NCI-H526 (cell line): Measurements from ENCODE around the gene ULK3.

ENCODE experiments used
- DNase-seq, 2 experiments: peaks; one replicate each; lab custom pipeline; 2025; lab: John Stamatoyannopoulos, UW

The ULK3 gene

DNA sequence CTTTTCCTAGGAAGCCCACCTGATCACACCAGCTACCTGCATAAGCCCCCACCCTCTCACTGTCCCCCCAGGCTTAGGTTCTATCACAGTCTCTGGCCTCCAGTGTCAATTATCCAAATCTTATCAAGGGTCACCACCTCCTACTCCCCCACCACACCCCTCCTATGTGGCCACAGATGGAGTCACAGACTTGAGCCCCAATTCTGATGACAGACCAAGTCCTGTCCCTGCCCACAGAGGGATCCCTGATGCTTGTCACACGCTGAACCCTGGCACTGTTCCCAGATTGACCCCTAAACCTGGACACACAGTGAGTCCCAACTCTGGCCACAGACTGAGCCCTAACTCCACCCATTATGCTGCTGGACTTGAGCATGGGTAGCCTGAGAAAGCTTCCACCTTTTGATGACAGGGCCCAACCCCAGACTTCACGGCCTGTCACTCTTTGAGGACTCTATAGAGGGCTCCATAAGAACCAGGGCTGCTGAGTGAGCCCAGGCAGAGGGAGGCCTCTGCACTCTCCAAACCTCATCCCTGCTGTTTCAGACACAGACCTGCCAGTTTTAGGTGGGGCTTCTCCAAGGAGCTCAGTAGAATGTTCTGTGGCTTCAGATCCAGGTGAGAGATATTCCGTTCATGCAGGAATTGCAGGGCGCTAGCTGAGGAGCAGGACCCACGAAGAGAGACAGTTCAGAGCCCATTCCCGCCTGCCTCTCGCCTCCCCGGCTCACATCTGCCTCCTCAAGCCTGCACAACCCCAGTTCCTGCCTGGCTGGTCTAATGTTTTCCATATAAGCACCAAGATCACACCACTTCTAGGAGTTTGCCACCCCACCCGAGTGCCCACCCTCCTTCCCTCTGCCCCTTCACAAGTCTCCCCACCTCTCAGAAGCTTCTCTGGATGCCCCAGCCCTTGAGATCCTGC, 1.8 kb downstream of the ULK3 start:
- DNase-seq, result no peak

DNA sequence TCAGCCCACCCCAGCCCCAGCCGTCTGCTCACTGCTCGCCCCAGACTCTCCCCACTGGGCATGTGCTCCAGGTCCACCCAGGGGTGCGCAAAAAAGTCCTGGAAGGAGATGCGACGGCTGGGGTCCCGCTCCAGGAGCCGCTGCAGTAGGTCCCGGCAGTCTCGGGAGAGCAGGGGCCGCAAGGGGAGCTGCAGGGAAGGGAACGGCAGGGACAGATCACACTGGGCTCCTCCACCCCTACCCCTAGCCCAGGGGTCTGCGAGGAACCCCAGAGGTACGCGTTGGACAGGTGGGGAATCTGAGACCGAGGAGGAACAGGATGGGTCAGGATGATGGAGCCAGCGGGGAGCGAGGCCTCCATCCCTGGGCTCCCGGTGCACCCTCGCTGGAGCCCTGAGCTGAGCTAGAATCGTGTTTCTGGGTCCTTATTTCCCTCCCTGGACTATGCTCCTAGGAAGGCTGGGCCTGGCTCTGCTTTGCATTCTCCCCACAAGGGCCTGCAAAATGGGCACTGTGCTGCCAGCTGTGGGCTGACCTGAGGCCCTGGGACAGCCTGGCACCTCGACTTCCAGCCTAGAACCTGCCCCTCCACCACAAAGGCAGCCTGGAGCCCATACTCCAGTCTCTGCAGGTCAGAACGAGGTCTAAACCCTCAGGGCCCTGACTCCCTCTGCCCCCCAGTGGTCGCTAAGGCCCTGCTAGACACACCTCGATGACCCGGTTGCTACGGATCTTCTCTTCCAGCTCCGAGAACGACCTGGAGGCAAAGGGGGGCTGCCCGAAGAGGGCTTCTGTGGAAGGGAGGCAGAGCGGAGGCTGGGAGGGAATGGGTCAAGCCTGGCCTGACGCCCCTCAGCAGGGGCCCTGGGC, 3.2 kb downstream of the ULK3 start:
- no peak for DNase-seq

- DNase-seq, result no peak
Measured at GRCh38 chr15:74838746-74839525, 4.0 kb downstream of the ULK3 start.

- no peak for DNase-seq
Measured at GRCh38 chr15:74838137-74838516, 4.8 kb downstream of the ULK3 start.

- no peak for DNase-seq
Measured at GRCh38 chr15:74837482-74838136, 5.3 kb downstream of the ULK3 start.

- DNase-seq, result no peak
Measured at GRCh38 chr15:74836846-74837245, 6.1 kb downstream of the ULK3 start.

- DNase-seq, result peak; percentile 75 to 91
Measured at GRCh38 chr15:74835312-74835823, 7.6 kb downstream of the ULK3 start.

- no peak for DNase-seq
Measured at GRCh38 chr15:74833376-74834107, 9.4 kb downstream of the ULK3 start.

DNA sequence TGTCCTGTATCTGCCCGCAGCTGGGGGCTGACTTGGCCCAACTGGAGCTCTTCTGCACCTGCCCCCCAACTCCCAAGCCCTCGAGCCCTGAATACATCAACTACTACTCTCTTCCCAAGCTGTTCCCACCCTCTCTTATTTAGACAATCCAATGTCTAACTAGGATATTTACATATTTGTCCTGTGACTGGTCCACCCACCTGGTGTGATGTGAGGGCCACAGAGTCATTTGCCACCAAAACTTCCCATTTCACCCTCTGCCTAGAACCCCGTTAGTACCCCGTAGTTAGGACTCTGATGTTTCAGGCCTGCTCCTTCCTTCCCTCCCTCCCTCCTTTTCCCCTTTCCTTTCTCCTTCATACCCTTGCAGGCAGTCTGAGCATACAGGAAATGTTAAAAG, 10.1 kb downstream of the ULK3 start:
- peak in 1 of 2 experiments; percentile 24 for DNase-seq

- peak in 1 of 2 experiments; percentile 21 for DNase-seq
Measured at GRCh38 chr15:74831813-74832495, 11.0 kb downstream of the ULK3 start.

DNA sequence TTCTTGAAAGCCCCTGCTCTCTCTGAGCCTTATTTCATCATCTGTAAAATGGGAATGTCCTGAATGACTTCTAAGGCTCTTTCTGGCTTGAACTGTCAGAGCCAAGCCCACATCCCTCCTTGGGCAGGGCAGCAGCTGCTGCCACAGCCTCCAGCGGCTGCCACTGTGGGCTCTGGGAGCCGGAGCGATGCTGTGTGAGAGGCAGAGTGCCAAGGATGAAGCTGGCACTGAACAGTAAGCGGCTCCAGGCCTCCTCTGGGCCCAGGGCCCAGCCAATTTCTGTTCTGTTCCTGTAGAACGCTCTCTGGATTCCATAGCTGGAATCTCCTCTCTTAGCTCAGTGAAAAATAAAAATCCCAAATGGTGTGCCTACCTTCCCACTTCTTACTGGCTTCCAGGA, 12.1 kb downstream of the ULK3 start:
- no peak for DNase-seq

GRCh38 chr15:74829991-74830390, 13.0 kb downstream of the ULK3 start:
- DNase-seq, result no peak

DNA sequence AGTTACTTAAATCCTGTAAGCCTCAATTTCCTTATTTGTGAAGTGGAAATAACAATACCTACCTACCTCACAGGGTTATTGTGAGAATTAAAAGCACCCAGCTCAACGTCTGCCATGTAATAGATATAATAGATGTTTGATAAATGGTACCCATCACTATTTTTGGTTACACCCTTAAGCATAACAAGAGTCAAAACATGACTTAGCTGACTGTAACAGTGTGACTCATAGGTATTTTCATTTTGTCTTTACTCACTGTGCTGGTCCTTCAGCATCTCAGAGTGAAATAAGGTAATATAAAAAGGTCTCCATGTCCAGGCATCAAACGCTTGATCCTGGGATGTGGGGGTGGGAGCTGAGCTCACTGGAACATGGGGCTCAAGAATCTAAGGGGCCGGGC, 13.5 kb downstream of the ULK3 start:
- DNase-seq, result no peak

DNA sequence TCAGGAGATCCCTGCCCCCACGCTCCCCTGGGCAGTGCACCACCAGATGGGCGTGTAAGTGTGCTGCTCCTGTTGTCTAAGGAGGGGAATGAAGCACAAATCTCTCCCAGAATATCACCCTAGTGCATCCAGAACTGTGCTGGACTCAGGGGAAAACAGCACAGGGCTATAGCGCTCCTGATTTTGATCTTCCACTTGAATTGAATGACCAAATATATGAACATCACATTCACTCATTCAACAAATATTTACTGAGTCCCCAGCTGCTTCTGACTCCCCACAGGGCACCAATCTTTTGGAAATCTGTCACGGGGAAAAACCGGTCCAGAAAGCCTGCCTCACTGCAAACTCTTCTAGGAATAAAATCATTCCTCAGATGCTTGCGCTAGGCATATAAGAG, 14.1 kb downstream of the ULK3 start:
- no peak for DNase-seq

GRCh38 chr15:74827614-74828013, 15.3 kb downstream of the ULK3 start:
- DNase-seq, result no peak

DNA sequence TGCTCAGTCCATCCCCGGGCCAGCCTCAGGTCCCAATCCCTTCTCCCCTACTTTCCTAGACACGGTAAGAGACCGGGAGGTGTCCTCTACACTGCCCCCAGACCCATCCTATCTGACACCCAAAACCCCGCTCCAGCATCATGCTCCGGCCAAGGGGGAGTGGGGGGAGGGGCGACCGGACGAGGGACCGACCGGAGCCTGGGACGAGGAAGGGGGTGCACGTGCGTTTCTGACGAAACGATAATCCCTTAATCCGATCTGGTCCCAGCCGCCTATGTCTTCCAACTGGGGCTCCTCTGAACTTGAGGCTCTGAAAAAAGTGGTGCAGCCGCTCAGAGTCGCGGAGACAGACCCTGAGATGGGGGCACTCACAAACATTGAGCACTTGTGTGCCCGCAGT, 16.0 kb downstream of the ULK3 start:
- no peak for DNase-seq

DNA sequence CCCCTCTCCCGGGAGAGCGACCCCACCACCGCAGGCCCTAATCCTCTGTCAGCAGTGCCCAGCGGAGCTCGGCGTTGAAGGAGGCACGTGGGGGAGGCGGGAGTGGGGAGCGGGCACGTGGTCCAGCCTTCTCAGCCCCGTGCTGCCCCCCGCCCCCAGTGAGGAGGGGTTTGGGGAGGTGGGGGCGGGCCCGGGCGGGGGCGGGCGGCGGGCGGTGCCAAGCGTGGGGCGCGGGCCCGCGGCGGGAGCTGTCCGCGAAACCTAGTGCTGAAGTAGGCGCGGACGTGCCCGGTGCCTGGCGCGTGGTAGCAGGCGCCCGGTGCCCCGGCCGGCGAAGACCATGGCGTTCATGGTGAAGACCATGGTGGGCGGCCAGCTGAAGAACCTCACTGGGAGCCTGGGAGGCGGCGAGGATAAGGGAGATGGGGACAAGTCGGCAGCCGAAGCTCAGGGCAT, 16.6 kb downstream of the ULK3 start, which contains the start of gene CPLX3:
Gene CPLX3 (plus strand): TSS at position 264 of the 456 bp plus-strand sequence. CDS start 77 bp downstream, at position 341.
- no peak for DNase-seq

DNA sequence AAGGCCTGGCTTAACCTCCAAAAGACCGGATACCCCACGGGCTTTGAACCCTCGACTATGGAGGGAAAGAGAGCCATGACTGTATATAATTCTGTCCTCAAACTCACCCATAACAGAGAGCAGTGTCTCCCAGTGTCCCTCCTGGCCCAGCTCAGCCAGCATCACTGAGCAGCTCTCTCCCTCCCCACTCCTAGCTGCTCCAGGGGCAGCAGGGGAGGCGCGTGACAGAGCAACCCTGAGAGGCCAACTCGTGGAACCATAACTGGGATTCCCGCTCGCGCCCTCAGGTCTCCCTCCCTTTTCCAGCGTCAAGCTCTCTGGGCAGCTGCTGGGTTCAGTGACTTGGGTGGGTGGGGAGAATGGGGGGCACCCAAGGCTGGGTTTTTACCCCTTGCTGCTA, 17.1 kb downstream of the ULK3 start:
- peak in 1 of 2 experiments; percentile 38 for DNase-seq

- no peak for DNase-seq
Measured at GRCh38 chr15:74824976-74825375, 18.0 kb downstream of the ULK3 start.

- no peak for DNase-seq
Measured at GRCh38 chr15:74823324-74823723, 19.6 kb downstream of the ULK3 start.
